ENCODE measurements around the gene TTBK1. TPM values are rescaled to one million over a fixed set of nuclear protein-coding genes. Genes with fewer than 3 reads are reported as not detected.

TTBK1 gene
- total and polyA plus RNA-seq, 2 donors (not counting 1 experiment from before 2014, with no cell fraction given), result 0.07 TPM; not detected in 1

- Mint-ChIP-seq H3K27me3 (peaks cover 14% of the 10 kb centered on the region), H3K27ac (no peak overlapping the region), H3K9me3 (ENCODE audit: insufficient read depth) (no peaks in the 10 kb centered on the region), H3K4me3 (no peak overlapping the region), H3K4me1 (peaks cover 4% of the 10 kb centered on the region)
- Histone ChIP-seq H3K79me2 (ENCODE audit: control insufficient read depth, insufficient read depth, low read length) (no peaks in the 10 kb centered on the region), H2AFZ (ENCODE audit: insufficient read depth, low read depth, low read length, poor library complexity, severe bottlenecking) (no peak overlapping the region), H3K9ac (ENCODE audit: low read length) (no peak overlapping the region), H3K27me3 (replicated peaks in 1 of 4; ENCODE audit: control extremely low read depth in 1 of 4, control insufficient read depth in 3 of 4, insufficient read depth in 4 of 4, low read length in 3 of 4) (peaks cover 0 to 19% (median 1%) of the 10 kb centered on the region in 4 experiments), H3K4me3 (ENCODE audit: control extremely low read depth in 1 of 5, extremely low read depth in 1 of 5, insufficient read depth in 1 of 5, low read depth in 2 of 5, low read length in 4 of 5) (no peak overlapping the region), H3K4me2 (replicated peaks; ENCODE audit: low read depth, low read length, poor library complexity, severe bottlenecking) (no peak overlapping the region), H3K36me3 (replicated peaks in 1 of 2; ENCODE audit: control extremely low read depth in 1 of 2, control insufficient read depth in 1 of 2, extremely low read depth in 1 of 2, insufficient read depth in 2 of 2, low read length in 1 of 2) (no peaks in the 10 kb centered on the region), H3K9me3 (ENCODE audit: control extremely low read depth in 1 of 3, control insufficient read depth in 2 of 3, insufficient read depth in 1 of 3, low read length in 2 of 3) (no peaks in the 10 kb centered on the region), H4K20me1 (ENCODE audit: control insufficient read depth, insufficient read depth, low read length, poor library complexity, severe bottlenecking) (no peaks in the 10 kb centered on the region), H3K4me1 (ENCODE audit: control insufficient read depth in 2 of 2, insufficient read depth in 2 of 2, low read length in 2 of 2) (no peaks in the 10 kb centered on the region), H3K27ac (ENCODE audit: low read length in 2 of 2) (no peak overlapping the region)
- WGBS (ENCODE audit: insufficient coverage), result 86% methylated on average over 17 of the region's 18 CpGs
- no peak for TF ChIP-seq EZH2 (IDR thresholded peaks at IDR 0.05; ENCODE audit: borderline replicate concordance, insufficient read depth, low read depth, low read length, poor library complexity, severe bottlenecking)
- TF ChIP-seq, protein P1, sequence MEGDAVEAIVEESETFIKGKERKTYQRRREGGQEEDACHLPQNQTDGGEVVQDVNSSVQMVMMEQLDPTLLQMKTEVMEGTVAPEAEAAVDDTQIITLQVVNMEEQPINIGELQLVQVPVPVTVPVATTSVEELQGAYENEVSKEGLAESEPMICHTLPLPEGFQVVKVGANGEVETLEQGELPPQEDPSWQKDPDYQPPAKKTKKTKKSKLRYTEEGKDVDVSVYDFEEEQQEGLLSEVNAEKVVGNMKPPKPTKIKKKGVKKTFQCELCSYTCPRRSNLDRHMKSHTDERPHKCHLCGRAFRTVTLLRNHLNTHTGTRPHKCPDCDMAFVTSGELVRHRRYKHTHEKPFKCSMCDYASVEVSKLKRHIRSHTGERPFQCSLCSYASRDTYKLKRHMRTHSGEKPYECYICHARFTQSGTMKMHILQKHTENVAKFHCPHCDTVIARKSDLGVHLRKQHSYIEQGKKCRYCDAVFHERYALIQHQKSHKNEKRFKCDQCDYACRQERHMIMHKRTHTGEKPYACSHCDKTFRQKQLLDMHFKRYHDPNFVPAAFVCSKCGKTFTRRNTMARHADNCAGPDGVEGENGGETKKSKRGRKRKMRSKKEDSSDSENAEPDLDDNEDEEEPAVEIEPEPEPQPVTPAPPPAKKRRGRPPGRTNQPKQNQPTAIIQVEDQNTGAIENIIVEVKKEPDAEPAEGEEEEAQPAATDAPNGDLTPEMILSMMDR (IDR thresholded peaks at IDR 0.05), result no peak
- intact Hi-C loops (cut with micrococcal nuclease), result no loop called here
- CTCF ChIA-PET, result interaction anchor here (3.6 kb wide), 1 partner anchor 8 kb away, joined by 19 read pairs; the partner anchor contains the start of gene CRIP3
- ATAC-seq (ENCODE audit: low read depth) (no peak), DNase-seq (no peak)
- POLR2A ChIA-PET, result no interaction called here
These were observed 56.3 kb downstream of the TTBK1 start for GRCh38 chr6:43299338-43300293.

Data from B cell (primary cell).